ENCODE data around the gene HS3ST2.
A peak's percentile ranks its signal among the peaks of the same experiment; 100 is the strongest.

HS3ST2 gene

DNA sequence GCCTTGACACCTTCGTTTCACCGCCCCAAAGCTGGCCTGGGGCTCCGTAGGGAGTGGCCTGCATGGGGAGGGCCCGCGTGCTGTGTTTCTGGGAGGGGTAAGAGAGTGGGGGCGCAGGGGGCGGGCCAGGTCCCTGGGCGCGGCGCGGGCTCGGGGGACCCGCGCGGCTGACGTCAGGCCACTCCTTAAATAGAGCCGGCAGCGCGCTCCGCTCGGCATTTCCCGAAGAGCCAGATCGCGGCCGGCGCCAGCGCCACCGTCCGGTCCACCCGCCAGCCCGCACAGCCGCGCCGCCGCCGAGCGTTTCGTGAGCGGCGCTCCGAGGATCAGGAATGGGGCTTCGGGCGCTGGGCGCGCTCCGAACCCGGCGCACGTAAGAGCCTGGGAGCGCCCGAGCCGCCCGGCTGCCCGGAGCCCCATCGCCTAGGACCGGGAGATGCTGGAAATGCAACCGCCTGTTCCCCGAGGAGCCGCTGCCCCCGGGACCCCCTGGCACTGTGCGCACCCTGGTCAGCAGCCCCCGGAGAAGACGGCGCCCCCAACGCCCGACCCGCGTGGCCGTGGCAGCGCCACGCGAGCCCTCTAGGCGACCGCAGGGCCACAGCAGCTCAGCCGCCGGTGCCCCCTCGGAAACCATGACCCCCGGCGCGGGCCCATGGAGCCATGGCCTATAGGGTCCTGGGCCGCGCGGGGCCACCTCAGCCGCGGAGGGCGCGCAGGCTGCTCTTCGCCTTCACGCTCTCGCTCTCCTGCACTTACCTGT lies at the start of gene HS3ST2:
Gene HS3ST2 (plus strand): TSS at position 215 of the 763 bp plus-strand sequence. CDS start 449 bp downstream, at position 664.
- DNase-seq, result no peak

DNA sequence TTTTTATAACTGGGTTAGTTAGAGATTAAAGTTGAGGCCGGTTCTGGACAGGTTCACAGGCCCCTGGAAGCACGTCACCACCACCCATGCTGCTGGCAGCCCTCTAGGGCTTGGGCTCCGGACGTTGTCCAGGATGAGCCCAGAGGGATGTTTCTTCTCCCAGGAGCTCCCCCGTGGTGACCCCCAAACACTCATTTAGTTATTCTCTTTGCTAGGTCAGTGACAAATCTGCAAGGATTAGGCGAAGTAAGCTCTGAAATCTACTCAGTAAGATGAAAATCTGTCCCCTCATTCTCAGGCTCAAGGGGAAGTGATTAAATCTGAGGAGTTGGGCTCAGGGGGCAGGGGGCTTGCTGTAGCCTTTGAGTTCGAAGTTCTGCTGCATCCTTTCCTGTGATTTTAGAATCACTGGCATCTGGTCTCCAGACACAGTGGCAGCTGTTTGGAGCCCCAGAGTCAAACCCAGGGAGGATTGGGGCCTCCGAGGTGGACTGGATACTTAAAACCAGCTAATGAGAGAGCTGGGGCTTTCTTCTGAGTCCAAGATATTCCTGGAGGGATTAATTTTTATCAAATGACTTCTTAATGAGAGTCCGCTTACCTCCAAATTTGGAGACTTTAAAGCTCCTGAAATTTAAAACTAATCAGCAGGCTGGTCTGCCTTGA lies 49.2 kb upstream of the HS3ST2 start:
- DNase-seq, result no peak

DNA sequence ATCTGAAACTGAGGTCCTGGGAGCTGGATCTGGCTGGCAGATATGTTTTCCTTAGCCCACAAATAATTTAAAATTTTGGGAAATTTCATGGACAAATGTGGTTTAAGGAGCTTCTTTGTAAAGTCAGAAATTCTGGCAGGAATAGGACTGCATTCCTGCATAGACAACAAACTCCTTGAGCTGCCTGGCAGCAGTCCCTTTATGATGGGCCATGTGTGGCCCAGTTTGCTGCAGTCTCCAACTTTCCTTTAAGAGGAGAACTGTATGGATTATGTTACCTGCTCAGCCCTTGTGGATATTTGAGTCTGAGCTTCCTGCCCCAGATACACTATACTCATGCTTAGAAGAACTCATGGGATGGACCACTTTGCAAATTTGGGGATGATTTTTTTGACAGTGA lies 48.5 kb upstream of the HS3ST2 start:
- DNase-seq, result no peak

DNA sequence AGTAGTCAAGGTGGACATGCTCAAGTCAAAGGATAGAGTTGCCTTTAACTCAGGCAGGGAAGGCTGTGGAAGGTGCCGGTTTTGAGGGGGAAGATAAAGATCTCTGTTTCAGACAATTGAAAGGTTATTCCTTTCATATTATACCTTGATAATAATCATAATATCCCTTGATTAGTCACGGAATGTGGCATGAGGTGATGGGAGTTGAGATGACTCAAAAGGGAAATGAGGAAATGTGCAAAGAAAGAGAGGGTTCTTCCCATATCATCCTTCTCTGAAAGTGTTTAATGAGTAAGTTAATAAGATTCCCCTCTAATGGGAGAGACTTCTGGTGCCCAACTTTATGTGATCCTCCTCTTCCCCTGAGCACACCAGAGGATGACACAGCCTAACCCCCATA lies 43.1 kb upstream of the HS3ST2 start:
- DNase-seq, result no peak

DNA sequence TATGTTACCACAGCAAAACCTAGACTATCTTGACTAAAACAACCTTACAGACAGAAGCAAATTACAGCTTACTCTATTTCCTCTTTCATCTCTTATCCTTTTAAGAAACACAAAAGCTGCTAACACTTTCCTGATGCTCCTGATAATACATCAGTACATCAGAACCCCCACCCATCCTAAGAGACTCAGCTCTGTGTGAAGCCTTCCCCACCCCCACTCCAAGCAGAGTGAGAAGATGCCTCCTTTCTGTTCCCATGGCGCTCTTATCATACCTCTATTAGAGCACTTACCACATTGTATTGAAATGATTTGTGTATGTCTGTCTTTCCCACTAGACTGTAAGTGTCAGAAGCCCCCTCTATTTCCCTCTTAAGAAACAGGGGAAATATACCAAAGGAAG lies 42.4 kb upstream of the HS3ST2 start:
- DNase-seq, result no peak

DNA sequence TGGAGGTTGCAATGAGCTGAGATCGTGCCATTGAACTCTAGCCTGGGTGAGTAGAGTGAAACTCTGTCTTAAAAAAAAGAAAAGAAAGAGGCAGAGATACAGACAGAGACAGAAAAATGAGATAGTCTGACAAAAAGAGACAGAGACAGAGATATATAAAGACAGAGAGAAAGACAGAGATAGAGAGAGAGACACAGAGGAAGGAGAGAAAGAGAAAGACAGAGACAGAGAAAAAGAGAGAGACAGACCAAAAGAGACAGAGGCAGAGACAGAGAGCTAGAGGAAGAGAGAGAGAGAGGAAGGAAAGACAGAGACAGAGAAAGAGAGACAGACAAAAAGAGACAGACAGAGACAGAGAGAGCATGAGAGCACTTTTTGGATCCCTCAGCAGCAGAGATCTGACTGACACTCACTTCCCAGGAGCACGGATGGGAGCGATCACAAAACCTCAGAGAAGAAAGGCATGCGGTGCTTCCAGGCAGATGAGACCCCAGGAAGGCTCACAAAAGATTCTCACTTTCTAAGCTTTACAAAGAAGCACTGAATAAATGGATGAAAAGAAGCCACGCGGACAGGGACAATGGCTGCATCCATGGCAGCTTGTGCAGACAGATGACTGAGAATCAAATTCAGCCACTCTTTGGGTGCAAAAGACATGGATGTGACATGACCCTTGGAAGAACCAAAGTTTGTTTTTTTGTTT lies 38.6 kb upstream of the HS3ST2 start:
- no peak for DNase-seq

DNA sequence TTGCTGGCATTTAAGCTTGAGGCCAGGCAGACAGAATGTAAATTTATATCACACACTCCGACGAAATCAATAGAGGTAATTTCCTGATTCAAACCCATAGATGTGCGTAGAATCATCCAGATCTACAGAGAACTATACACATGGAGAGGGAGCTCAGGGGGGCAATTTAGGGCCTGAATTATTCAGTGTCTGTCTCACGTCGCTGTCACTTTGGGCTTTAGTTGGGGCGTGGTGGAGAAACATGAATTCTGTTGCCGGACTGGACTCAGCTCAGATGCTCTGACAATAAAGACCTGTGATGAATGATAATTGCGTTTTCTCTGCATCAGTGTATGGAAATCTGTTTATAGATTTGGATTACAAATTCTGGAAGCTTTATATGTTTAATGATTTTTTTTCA lies 32.5 kb upstream of the HS3ST2 start:
- DNase-seq, result no peak

DNA sequence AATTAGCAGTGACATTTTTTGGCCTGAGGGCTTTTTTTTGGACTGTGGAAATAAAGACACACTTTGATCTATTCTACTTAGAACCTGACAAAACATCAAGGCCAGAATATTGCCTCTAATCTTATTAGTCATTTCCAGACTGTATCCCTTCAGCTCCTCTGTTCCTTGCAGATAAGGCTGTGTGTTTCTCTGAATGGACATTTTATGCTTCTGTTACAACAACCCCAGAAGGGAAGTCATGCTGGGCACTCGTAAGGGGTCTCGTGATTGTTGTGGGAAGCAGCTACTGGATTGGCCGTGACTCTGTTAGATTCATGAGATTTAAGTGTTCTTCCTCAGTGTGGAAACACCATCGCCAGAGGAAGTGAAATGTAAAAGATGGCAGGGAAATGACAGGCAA lies 31.6 kb upstream of the HS3ST2 start:
- DNase-seq, result no peak

DNA sequence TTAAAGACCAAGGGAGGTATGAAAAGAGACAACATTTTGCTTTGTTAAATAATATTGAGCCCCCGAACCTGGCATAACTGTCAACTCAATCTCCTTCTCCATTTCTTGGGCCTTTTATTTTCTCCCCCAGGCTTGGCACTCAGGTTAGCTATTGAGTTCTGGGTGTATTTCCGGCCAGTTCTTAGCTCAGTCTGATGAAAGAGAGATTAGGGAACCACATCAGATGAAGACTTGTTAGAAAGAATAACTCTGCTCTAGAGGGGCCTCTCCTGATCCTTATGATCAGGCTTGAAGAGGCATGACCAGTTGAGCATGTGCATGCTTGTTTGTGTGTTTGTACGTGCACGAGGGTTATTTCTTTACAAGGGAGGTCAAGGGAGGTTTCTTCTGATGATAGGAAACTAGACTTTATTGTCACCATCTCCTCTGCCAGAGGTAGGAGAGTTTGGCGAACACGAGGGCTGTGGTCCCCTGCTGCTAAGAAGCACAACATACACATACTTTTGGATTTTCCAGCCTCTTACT lies 29.2 kb upstream of the HS3ST2 start:
- no peak for DNase-seq

DNA sequence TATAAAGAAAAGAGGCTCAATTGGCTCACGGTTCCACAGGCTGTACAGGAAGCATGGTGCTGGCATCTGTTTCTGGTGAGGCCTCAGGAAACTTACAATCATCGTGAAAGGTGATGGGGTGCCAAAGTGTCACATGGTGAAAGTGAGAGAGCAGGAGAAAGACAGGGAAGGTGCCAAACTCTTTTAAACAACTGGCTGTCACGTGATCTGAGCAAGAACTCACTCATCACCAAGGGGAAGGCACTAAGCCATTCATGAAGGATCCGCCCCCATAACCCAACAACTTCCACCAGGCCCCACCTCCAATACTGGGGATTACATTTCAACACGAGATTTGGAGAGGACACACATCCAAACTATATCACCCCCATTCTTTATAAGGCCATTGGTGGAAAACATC lies 28.4 kb upstream of the HS3ST2 start:
- no peak for DNase-seq

DNA sequence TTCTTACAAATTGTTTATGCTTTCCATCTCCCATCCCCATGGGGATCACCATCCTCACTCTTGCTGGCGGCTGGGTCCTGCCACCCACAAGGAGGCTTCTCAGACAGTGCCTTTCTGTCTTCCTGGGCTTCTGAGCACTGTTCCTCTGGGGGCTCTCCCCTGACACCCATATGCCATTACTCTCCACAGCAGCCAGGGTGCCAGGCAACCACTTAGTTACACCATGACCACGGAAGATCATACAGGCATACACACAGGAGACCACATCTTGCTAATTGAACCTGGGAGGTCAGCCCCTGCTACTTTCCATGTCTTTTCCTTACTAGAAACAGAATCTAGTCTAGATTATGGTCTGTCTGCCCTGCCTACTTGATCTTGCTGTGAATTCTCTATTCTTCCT lies 27.7 kb upstream of the HS3ST2 start:
- DNase-seq, result no peak

DNA sequence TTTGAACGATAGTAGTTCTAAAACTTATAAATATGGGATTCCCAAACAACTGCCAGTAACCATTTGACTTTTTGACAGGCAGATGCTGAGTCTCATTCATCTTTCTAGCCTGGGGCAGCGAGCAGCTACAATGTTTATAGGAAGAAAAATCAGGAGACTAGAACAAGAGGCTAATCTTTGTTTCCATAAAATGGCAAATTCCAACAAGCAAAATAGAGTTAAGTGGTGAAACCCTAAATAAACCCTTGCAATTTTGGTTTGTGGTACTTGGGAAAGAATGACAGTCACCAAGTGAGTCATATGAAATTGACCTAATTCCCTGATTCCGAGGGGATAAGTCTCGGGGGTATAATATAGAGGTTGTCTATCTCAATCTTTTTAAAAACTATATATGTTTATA lies 27.3 kb upstream of the HS3ST2 start:
- no peak for DNase-seq

DNA sequence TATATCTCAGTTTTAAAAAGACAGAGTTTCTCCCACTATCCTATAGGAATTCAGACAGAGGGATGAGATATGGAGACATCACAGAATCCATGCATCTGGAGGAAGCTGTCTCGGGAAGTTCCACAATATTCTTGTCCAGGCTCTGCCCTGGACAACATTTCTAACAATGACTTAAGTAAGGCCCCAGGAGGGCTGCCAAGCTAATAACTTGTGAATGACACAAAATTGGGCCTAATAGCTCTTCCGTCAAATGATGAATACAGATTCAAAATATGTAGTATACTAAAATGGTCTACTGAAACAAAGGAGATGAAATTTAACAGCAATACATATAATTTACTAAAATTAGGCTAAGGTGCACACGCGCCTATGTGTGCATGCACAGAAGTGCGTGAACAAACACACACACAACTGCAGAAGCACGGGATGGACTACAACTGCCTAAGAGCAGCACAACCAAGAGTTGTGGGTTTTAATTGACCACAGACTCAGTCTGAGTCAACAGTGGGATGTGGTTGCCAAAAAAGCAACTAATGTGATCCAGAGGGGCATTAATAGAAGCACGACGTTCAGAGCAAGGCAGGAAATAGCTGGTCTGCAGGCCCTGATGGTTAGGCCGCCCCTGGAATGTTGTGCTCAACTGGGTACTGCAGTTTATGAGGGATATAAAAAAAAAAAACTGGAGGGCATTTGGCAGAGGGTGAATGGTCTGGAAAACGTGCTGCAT lies 26.3 kb upstream of the HS3ST2 start:
- DNase-seq, result no peak

DNA sequence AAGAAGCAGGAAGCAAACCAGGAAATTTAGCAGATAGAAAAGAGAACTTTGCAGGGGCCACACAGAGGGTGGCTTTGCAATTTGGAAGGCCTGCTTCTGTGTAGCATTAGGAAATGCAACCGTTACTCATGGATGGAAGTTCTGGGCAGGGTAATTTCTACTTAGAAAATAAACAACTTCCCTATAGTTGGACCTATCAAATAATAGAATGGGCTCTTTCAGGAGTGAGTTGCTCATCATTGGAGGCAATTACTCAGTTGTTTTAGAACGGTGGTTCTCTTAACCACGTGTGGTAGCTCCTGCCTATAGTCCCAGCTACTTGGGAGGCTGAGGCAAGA lies 25.8 kb upstream of the HS3ST2 start:
- DNase-seq, result no peak

DNA sequence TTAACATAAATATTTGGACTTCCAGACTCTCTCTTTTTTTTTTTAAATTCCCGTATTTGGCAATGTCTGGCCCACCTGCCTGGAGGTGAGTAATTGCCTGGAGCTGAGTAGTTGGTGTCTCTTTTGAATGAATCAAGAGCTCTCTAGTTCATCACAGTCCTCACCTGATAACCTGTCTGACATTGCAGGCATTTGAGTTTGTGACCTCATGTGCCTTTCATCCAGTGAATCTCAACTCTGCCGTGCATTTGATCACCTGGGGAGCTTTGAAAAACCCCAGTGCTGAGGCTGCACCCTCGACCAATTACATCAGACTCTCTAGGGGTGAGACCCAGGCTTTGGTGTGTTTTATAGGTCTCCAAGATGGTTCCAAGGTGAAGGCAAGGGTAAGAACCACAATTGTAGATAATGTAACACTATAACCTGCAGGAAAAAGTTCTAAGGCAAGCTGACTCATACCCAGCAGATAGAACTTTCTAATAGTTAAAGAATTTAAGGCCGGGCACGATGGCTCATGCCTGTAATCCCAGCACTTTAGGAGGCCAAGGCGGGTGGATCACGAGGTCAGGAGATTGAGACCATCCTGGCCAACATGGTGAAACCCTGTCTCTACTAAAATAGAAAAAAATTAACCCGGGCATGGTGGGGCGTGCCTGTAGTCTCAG lies 24.5 kb upstream of the HS3ST2 start:
- no peak for DNase-seq

DNA sequence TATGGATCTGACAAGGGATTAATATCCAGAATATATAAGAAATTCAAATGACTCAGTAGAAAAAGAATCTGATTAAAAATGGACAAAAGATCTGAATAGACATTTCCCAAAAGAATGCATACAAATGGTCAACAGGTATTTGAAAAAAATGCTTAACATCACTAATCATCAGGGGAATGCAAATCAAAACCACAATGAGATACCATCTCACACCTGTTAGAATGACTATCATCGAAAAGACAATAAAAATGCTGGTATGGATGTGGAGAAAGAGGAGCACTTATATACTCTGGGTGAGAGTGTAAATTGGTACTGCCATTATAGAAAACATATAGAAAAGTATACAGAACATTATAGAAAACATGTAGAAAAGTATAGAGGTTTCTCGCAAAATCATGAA lies 16.4 kb upstream of the HS3ST2 start:
- DNase-seq, result no peak

DNA sequence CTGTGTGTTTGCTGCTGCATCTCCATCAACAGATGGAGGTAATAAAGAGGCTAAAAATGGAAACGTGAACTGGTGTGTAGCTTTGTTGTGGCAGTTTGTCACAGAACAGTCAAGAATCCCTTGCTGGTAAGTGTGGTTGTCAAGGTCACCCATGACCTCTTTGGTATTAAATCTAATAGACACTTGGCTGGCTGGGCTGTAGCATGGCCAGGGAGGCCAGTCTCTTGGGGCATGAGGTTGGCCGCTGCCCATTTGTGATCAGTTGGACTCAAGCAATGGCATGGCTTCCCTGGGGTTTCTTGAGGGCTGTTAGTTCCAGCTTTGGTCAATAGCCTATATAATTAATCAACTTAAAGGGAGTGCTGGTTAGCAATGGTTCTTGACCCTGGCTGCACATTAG lies 14.8 kb upstream of the HS3ST2 start:
- no peak for DNase-seq

DNA sequence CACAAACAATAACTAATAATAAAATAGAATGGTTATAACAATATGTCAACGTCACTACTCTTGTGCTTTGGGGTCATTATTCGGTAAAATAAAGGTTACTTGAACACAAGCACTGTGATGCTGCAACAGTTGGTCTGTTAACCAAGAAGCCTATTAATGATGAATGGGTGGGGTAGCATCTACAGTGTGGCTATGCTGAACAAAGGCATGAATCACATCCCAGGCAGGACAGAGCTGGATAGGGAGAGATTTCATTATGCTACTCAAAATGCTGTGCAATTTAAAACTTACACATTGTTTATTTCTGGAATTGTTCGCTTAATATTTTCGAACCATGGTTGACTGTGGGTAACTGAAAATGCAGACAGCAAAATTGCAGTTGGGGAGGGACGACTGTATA lies 9.1 kb upstream of the HS3ST2 start:
- no peak for DNase-seq

DNA sequence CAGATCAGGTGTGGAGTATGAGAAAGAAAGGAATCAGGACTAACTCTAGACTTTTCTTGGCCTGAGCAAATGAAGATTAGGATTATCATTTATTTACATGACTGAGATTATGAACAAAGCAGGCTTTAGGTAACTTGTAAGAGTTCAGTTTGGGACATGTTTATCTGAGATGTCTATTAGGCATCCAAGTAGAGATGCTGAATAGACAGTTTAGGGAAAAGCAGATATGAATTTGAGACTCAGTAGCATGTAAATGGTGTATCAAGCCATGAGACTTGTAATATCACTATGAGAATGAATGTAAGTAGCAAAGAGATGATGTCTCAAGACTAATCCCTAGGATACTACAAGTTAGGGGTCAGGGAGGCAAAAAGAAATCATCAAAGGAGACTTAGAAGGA lies 8.6 kb upstream of the HS3ST2 start:
- no peak for DNase-seq

DNA sequence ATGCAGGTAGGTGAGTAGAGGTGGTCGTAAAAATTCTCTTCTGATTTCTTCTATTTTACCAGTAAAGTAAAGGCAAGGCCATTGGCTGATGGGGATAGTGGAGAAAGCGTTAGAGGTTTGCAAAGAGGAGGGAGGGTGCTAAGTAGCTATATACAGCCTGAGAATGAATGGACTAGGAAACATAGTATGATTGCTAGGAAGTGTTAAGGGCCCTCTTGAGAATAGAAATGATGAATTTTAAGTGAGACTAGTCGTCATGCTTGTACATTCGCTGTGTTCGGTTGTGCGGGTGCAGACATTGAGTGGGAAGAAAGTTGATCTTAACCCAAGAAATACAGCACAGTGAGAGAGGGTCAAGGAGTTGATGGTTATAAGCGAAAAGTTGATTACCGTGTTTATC lies 7.2 kb upstream of the HS3ST2 start:
- DNase-seq, result no peak

DNA sequence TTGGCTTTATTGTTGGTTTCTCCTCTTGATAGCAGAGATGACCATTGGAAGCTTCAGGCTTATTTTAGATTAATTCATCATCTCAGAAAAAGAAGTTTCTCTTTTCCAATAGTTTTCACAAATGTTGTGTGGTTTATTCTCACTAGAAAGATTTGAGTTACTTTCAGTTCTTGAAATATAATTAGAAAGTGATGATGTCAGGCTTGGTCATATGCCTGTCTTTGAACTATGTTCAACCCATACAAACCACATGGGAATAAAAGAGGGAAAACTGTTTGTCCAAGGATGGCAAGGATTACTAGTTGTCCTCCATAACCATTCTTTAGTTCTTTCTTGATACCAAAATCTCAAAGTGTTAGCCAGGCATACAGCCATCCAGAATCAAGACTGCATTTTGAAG lies 3.7 kb upstream of the HS3ST2 start:
- no peak for DNase-seq

DNA sequence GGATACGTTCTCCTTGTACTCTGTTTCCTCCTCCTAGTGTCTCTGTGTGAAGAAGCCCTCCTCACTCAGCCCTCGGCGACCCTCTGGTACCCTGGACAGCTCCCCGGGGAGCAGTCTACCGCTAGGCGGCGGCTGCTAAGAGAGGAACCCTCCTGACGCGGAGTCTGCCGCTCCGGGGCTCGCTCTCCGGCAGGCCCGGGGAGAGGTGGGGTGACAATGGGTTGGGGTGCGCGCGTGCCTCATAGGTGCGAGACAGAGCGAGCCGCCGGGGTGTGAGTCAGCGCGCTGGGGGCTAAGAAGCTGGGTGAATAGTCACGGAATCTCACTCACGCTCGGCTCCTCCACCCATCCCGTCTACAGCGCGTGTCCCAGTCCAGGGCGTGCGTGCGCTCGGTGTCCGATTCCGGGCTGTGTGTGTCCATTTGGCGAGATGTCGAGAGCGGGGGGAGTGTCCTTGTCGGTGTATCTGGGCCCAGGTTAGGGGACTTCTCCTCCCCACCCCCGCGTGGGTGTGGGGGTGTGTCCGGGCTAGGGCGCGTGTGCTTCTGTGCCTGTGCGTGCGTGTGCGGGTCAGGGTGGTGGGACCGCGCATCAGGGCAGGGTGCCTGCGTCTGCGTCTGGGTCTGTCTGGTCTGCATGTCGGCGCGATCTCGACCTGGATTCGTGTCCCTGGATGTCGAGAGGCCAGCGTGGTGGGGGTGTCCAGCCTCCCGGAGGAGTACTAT lies 577 bp upstream of the HS3ST2 start:
- DNase-seq, result peak; percentile 33

Measured in stimulated activated CD4-positive, alpha-beta T cell treated with anti-CD3 and anti-CD28 coated beads, Interleukin-1b, Interleukin-23, amount 100 ng/mL, for 48 hours (primary cell).